Measurements from ENCODE around the gene LDLRAP1.
A peak's percentile ranks its signal among the peaks of the same experiment; 100 is the strongest.
"Not testable (repeated sequence)": the region's sequence is repeated elsewhere in the genome, so short reads cannot be mapped to it uniquely, and the experiment has no call there.

The LDLRAP1 gene

GRCh38 chr1:25590096-25590824 lies 46.9 kb downstream of the LDLRAP1 start:
- Histone ChIP-seq H3K36me3 (ENCODE audit: control insufficient read depth, insufficient read depth, low read length) (no peaks in the 10 kb centered on the region), H3K4me3 (replicated peaks; ENCODE audit: low read depth, low read length) (no peak overlapping the region), H3K27me3 (replicated peaks; ENCODE audit: control insufficient read depth, insufficient read depth, low read length) (no peaks in the 10 kb centered on the region)
- no peak for DNase-seq (ENCODE audit: extremely low read depth, insufficient read length)
- peak; percentile 17 for TF ChIP-seq CTCF (IDR thresholded peaks at IDR 0.05; ENCODE audit: insufficient read depth, low read length, poor library complexity, severe bottlenecking)

GRCh38 chr1:25593861-25594260 lies 50.5 kb downstream of the LDLRAP1 start:
- Histone ChIP-seq H3K27me3 (replicated peaks; ENCODE audit: control insufficient read depth, insufficient read depth, low read length) (no peaks in the 10 kb centered on the region), H3K4me3 (replicated peaks; ENCODE audit: low read depth, low read length) (no peak overlapping the region), H3K36me3 (ENCODE audit: control insufficient read depth, insufficient read depth, low read length) (no peaks in the 10 kb centered on the region)
- TF ChIP-seq CTCF (IDR thresholded peaks at IDR 0.05; ENCODE audit: insufficient read depth, low read length, poor library complexity, severe bottlenecking) = no peak
- DNase-seq (ENCODE audit: extremely low read depth, insufficient read length) = no peak

GRCh38 chr1:25594971-25595370 lies 51.6 kb downstream of the LDLRAP1 start:
- Histone ChIP-seq H3K36me3 (ENCODE audit: control insufficient read depth, insufficient read depth, low read length) (no peaks in the 10 kb centered on the region), H3K27me3 (replicated peaks; ENCODE audit: control insufficient read depth, insufficient read depth, low read length) (no peaks in the 10 kb centered on the region), H3K4me3 (replicated peaks; ENCODE audit: low read depth, low read length) (no peak overlapping the region)
- no peak for TF ChIP-seq CTCF (IDR thresholded peaks at IDR 0.05; ENCODE audit: insufficient read depth, low read length, poor library complexity, severe bottlenecking)
- no peak for DNase-seq (ENCODE audit: extremely low read depth, insufficient read length)

DNA sequence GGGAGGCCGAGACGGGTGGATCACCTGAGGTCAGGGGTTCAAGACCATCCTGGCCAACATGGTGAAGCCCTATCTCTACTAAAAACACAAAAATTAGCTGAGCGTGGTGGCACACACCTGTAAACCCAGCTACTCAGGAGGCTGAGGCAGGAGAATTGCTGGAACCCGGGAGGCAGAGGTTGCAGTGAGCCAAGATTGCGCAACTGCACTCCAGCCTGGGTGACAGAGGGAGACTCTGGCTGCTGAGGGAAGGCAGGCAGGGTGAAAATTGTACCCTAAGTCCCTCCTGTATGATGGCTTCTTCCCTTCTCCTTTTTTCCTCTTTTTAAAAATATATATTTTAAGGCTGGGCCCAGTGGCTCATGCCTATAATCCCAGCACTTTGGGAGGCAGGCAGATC lies 53.2 kb downstream of the LDLRAP1 start:
- not testable (repeated sequence) for H3K36me3 ChIP-seq (ENCODE audit: control insufficient read depth, insufficient read depth, low read length); H3K4me3 ChIP-seq (replicated peaks; ENCODE audit: low read depth, low read length); DNase-seq (ENCODE audit: extremely low read depth, insufficient read length)

DNA sequence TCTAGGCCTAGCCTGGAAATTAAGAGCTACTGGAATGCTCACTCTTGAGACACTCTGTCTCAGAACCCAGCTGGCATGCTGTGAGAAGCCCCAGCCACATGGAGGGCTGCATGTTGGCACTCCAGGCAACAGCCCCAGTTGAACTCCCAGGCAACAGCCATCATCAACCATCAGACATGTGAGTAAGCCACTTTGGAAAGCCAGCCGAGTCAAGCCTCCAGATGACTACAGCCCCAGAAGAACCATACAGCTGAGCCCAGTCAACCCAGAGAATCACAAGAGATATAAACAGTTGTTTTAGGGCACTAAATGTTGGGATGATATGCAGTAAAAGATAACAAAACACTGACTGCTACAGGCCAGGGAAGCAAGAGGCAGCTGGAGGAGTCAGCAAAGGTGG lies 55.5 kb downstream of the LDLRAP1 start:
- no peak for TF ChIP-seq CTCF (IDR thresholded peaks at IDR 0.05; ENCODE audit: insufficient read depth, low read length, poor library complexity, severe bottlenecking)
- Histone ChIP-seq H3K4me3 (replicated peaks; ENCODE audit: low read depth, low read length) (no peak overlapping the region), H3K27me3 (replicated peaks; ENCODE audit: control insufficient read depth, insufficient read depth, low read length) (no peaks in the 10 kb centered on the region), H3K36me3 (ENCODE audit: control insufficient read depth, insufficient read depth, low read length) (no peaks in the 10 kb centered on the region)
- no peak for DNase-seq (ENCODE audit: extremely low read depth, insufficient read length)

More for the DNA sequence above, 53.2 kb downstream of the LDLRAP1 start:
- H3K27me3 ChIP-seq (replicated peaks; ENCODE audit: control insufficient read depth, insufficient read depth, low read length) = not testable (repeated sequence)

GRCh38 chr1:25599969-25600610 lies 56.7 kb downstream of the LDLRAP1 start:
- Histone ChIP-seq H3K4me3 (replicated peaks; ENCODE audit: low read depth, low read length) (no peak overlapping the region), H3K27me3 (replicated peaks; ENCODE audit: control insufficient read depth, insufficient read depth, low read length) (no peaks in the 10 kb centered on the region), H3K36me3 (ENCODE audit: control insufficient read depth, insufficient read depth, low read length) (no peaks in the 10 kb centered on the region)
- no peak for DNase-seq (ENCODE audit: extremely low read depth, insufficient read length)
- TF ChIP-seq CTCF (IDR thresholded peaks at IDR 0.05; ENCODE audit: insufficient read depth, low read length, poor library complexity, severe bottlenecking) = no peak

DNA sequence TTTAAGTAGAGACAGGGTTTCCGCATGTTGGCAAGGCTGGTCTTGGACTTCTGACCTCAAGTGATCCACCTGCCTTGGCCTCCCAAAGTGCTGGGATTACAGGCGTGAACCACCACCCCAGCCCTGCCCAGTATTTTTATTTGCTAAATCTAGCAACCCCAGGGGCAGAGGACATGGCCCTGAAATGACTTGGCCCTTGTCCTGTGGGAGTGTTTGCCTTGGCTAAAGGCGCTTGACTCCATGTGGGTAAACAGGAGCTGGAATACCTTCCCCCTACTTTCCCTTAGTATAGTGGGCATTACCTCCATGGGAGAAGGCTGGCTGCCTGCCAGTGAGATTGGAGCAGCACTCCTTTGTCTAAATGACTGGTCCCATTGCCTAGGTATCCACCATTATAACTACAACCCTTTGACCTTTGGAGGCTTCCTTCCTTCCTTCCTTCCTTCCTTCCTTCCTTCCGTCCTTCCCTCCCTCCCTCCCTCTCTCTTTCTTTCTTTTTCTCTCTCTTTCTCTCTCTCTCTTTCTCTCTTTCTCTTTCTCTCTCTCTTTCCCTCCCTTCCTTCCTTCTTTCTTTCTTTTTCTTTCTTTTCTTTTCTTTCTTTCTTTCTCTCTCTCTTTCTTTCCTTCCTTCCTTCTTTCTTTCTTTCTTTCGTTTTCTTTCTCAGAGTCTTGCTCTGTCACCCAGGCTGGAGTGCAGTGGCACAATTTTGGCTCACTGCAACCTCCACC lies 57.7 kb downstream of the LDLRAP1 start:
- not testable (repeated sequence) for H3K27me3 ChIP-seq (replicated peaks; ENCODE audit: control insufficient read depth, insufficient read depth, low read length); DNase-seq (ENCODE audit: extremely low read depth, insufficient read length); H3K4me3 ChIP-seq (replicated peaks; ENCODE audit: low read depth, low read length); H3K36me3 ChIP-seq (ENCODE audit: control insufficient read depth, insufficient read depth, low read length)

- DNase-seq (ENCODE audit: extremely low read depth, insufficient read length); H3K36me3 ChIP-seq (ENCODE audit: control insufficient read depth, insufficient read depth, low read length); H3K27me3 ChIP-seq (replicated peaks; ENCODE audit: control insufficient read depth, insufficient read depth, low read length); H3K4me3 ChIP-seq (replicated peaks; ENCODE audit: low read depth, low read length): not testable (repeated sequence)
These were observed 60.6 kb downstream of the LDLRAP1 start for GRCh38 chr1:25603779-25604538.
